GM21576 (cell line): ENCODE results near the gene BUD31.

ENCODE experiments used
- ATAC-seq: cut with Tn5 transposase; IDR thresholded peaks from one replicate; pipeline ENCODE4 v1.9.1; 2021; ENCODE audit warnings: mild to moderate bottlenecking, moderate library complexity; ENCODE audit not compliant: unreplicated experiment

BUD31 gene

DNA sequence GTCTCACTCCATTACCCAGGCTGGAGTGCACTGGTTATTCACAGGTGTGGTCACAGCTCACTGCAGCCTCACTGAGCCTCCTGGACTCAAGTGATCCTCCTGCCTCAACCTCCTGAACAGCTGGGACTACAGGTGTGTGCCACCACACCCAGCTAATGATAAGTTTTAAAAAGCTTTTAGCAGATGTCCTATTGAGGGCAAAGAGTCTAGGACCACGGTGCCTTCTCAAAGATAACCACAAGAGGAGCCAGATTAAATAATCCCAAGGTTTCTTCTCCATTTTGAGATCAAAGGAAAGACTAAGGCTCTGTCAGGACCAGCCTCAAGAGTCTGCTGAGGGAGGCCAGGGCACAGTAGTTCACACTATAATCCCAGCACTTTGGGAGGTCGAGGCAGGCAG is 52.5 kb downstream of the BUD31 start:
- no peak for ATAC-seq

DNA sequence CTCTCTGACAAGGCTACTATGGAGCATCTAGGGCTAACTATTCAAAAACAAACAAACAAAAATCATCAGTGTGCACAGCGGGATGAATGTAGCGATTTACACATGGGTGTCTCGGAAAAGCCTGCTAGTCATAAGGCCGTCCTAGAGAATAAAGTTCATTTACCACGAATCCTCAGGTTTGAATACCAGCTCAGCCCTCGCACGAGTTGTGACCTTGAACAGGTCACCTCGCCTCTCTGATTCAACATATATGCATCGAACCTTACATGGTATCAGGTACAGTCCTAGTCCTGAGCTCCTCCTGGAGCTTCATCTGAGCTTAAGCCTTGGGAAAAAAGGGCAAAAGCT is 56.6 kb downstream of the BUD31 start:
- ATAC-seq = no peak

DNA sequence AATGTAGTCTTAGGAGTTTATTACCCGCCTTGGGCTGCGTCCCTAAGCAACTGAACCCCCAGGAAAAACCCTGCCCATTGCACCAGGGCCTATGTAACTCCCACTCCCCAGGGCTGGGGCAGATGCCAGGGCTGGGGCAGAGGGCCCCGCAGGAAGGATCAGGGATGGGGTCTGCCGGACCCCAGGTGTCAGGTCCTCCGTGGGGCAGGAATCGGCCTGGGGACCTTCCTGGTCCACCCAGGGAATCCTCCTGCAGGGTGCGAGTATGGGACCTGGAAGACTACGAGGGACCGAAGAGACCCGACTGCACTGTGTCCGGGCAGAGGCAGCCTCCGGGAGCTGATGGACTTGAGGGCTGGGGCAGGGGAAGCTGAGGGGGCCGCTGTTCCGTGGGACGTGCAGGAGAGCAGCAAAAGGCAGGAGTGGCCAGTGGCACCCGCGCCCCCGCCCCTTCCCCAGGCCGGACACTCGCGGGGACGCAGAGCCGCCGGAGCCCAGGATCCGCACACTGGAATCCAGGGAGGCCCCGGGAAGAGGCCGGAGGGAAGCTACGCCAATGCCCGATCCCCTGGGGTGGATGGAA is 59.7 kb downstream of the BUD31 start:
- ATAC-seq = no peak
